NCI-H2171 treated with DMSO at 0.1 percent for 48 hours (cell line): Measurements from ENCODE around the gene GNB4.
A peak's percentile ranks its signal among the peaks of the same experiment; 100 is the strongest.

ENCODE experiments used
- DNase-seq: peaks from one replicate; lab custom pipeline; 2025; lab: John Stamatoyannopoulos, UW

GNB4 gene

DNA sequence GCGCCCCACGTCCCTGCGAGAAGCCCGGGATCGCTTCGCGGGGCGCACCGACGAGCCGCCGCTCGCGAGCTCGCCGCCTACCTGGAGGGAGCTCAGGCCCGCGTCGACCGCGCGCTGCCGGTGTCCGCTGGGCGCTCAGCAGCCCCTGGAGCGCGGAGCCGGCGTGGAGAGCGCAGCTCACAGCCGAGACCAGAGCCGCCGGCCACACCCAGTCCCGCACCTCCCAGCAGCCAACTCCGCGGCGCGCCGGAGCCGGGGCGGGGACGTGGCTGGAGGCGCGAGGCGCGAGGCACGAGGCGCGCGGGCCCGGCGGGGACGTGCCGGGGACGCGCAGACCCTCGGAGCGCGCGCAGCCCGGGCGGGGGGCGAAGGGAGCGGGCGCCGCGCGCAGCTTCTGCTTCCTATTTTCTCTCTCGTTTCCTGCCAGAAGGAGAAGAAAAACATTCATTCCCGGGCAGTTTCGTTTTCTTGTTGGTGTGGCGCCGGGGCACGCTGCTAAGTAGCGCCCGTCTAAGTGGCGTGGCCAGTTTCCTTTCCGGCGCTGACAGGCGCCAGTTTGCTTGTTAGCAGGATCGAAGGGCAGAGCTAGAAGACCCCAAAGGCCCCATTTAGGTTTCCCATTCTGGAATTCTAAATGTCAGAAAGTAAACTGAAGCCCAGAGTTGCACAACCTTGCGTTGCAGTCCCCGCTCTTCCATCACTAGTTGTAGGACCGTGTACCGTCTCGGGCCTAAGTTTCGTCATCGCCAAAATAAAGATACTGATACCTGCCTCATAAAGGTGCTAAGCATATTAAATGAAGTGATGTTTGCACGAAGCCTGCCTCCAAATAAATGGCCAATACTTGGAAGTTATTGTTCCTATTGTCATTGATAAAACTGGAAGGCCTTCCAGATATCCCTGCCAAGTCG, at the start of gene GNB4:
GNB4 (minus strand) TSS at position 206 of the 911 bp plus-strand sequence. CDS start 25,270 bp downstream, outside the sequence.
- peak; percentile 68 for DNase-seq

DNA sequence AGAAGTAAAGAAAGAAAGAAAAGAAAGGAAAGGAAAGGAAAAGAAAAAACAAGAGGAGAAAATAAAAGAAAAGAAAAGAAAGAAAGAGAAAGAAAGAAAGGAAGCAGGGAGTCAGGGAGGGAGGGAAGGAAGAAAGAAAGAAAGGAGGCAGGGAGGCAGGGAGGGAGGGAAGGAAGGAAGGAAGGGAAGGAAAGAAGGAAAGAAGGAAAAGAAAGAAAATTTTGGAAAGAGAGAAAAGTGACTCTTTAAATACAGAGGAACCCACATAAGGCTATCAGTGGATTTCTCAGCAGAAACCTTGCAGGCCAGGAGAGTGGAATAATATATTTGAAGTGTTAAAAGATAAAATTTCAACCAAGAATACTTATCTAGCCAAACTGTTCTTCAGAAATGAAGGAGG, 44.2 kb upstream of the GNB4 start:
- DNase-seq: no peak

- DNase-seq: no peak
These were observed 42.0 kb upstream of the GNB4 start for GRCh38 chr3:179493260-179493659.

DNA sequence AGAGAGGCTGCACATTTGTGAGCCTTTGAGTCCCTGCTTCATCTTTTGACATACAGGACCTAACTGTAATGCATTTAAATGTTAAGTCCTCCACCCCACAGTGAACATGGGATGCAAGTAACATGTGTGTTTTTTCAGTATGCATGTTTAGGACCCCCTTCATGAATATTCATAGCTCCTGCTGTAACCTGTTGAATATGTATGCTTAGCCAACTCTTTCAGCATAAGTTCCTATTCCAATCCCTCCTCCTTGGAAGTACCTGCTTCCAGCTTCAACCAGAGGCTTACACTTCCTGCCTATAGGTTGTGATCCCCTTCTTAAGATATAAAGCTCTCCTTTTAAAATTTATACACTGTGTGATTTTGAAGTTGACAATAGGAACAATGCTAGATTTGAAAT, 36.9 kb upstream of the GNB4 start:
- DNase-seq: no peak

- no peak for DNase-seq
These were observed 35.5 kb upstream of the GNB4 start for GRCh38 chr3:179486806-179487205.

DNA sequence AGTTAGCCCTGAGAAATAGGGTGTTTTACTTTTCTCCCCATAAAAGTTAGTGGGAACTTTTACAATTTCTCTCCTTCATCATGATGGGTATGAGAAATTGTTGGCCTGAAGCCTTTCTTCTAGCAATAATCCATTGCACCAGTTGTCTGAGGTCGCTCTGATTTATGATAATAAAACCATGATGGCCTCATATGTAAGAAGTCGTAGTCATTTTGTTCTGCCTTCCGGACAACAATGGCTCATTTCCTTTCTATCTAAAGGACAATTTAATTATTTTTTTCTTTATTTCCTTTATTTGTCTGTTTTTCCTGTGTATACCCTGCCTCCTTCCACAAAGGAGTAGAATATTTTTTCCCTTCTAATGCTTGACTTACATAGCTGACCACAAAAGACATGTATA, 31.6 kb upstream of the GNB4 start:
- no peak for DNase-seq

GRCh38 chr3:179476215-179476614, 24.9 kb upstream of the GNB4 start:
- no peak for DNase-seq

DNA sequence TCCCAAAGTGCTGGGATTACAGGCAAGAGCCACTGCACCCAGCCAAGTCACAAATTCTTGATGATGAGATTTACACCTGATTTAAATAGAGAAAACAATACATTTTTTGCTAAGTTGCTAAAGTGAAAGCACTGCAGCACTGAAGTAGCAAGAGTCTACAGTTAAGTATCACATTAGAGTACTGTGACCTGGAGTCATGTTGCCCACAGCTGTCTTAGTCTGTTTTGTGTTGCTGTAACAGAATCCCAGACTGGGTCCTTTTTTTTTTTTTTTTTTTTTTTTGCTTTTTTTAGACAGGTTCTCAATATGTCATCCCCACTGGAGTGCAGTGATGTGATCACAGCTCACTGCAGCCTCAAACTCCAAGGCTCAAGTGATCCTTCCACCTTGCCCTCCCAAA, 23.2 kb upstream of the GNB4 start:
- DNase-seq: peak; percentile 94

DNA sequence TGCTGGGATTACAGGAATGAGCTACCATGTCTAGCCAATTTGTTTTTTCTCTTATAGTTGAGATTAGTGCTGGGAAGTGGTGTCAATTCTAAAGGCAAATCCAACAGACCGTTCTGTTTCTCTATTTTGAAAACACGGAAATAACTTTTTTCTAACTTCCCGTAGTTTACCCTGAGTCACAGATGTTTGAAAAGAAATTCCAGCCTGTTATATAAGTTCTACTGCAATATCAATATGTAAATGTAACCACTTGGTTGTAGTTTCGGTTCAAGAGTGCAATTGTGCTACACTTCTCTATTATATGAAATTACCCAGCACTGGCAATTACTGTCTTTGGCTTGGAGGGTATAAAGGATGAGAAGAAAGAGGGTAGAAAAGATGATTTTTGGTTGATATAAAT, 22.3 kb upstream of the GNB4 start:
- no peak for DNase-seq

GRCh38 chr3:179464323-179465092, 13.2 kb upstream of the GNB4 start:
- DNase-seq: no peak

GRCh38 chr3:179463319-179463718, 12.0 kb upstream of the GNB4 start:
- no peak for DNase-seq

GRCh38 chr3:179460260-179460659, 9.0 kb upstream of the GNB4 start:
- no peak for DNase-seq

DNA sequence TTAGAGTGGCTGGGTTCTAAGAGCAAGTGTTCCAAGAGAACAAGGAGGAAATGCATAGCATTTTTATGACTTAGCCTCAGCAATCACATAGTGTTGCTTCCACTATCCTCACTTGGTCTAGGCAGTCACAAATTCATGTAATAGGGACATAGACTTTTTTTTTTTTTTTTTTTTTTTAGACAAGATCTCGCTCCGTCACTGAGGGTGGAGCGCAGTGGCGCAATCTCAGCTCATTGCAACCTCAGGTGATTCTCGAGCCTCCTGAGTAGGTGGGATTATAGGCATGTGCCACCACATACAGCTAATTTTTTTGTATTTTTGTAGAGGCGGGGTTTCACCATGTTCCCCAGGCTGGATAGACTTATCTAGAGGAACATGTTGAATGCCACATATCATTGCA, 4.7 kb upstream of the GNB4 start:
- no peak for DNase-seq

DNA sequence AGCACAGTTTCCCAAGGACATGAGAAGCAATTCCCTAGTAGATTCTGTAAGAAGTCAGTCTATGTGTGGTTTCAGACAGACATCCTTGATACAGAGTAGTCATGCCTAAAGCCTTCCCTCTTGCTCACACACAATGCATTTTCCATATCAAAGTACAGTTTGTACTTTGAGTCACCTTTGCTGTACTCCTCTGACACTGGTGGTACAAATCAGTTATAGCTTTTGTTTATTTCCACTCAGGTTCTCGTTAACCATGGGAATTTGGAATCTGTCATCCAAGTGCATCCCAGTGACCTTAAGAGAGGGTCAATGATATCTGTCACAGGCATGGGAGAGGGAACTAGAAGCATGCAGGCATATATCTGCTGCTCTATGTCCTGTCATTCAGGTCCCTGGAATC, 3.6 kb upstream of the GNB4 start:
- no peak for DNase-seq

GRCh38 chr3:179453967-179454366, 2.7 kb upstream of the GNB4 start:
- DNase-seq: no peak

GRCh38 chr3:179452872-179453271, 1.6 kb upstream of the GNB4 start:
- no peak for DNase-seq

GRCh38 chr3:179452176-179452564, 900 bp upstream of the GNB4 start:
- no peak for DNase-seq

DNA sequence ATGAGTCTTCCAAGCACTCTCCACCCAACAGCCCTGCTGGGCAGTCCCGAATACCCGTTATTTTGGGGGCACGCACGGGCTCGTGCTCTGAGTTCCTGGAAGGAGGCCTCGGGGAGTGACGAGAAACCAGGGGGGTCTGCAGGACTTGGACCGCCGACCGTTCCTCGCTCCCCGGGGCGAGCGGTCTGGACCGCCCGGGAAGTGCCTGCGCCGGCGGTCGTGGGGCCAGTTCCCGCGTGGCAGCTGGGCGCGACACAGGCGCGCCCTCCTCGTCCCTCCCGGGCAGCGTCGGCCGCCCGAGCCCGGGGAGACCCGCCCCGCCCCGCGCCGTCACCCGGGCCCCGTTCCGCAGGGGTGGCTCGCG, 387 bp downstream of the GNB4 start:
- DNase-seq: no peak

GRCh38 chr3:179450261-179450701, 989 bp downstream of the GNB4 start:
- DNase-seq: no peak

DNA sequence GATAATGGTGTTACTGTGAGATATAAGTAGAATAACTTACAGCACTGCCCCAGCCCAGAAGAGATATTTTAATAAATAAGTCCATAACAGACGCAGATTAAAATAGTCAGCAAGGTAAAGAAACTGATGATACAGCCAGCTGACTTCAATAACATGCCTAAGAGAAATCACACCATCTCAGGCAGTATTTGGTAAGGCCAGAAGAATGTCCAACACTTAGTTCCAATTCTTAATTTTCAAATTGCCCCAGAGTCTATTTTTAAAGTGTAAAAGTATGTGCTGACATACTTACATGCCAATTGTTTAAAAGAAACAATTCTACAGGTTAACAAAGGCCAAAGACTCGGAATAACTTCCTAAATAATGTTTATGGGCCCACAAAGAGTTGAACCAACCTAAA, 1.6 kb downstream of the GNB4 start:
- DNase-seq: no peak

DNA sequence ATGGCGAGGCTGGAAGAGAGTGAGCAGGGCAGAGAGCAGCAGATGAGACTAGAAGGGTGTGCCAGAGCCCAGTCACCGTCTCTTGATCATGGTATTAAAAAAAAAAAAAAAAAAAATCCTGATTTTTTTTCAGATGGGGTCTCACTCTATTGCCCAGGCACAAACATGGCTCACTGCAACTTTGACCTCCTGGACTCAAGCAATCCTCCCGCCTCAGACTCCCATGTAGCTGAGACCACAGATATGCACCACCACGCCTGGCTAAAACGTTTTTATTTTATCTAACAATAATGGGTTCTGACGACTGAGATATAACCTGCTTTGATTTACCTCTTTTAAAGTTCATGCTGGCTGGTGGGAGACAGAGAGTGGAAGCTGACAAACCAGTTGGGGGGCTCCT, 4.0 kb downstream of the GNB4 start:
- no peak for DNase-seq

GRCh38 chr3:179446501-179446900, 4.8 kb downstream of the GNB4 start:
- no peak for DNase-seq

DNA sequence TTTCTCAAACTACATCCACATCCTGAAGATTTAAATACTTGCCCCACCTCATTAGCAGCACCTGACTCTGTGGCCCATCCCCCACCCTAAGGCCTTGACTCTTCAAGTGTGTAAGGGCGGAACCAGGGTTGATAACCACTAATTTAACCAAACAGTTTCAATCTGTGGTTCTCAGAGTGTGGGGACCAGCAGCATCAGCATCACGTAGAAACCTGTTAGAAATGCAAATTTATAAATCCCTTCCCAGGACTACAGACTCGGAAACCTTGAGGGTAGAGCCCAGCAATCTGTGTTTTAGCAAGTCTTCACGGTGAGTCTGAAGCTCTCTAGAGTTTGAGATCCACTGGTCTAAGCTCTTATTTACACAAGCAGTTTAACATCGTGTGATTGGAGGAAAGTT, 12.4 kb downstream of the GNB4 start:
- DNase-seq: no peak
